Measurements from ENCODE around the gene PTPRD.

Gene PTPRD

GRCh38 chr9:10612641-10613398 is at the start of gene PTPRD:
PTPRD (minus strand) TSS chr9:10613002.
- peak; percentile 9 for DNase-seq

- DNase-seq = no peak
Observed at GRCh38 chr9:10661994-10662393, 49.2 kb upstream of the PTPRD start.

GRCh38 chr9:10661376-10661775 is 48.6 kb upstream of the PTPRD start:
- DNase-seq = no peak

- no peak for DNase-seq
Observed at GRCh38 chr9:10651012-10651411, 38.2 kb upstream of the PTPRD start.

- DNase-seq = no peak
Observed at GRCh38 chr9:10649076-10649475, 36.3 kb upstream of the PTPRD start.

GRCh38 chr9:10633785-10634184 is 21.0 kb upstream of the PTPRD start:
- no peak for DNase-seq

- DNase-seq = no peak
Observed at GRCh38 chr9:10614196-10614800, 1.5 kb upstream of the PTPRD start.

GRCh38 chr9:10613419-10613818 is 617 bp upstream of the PTPRD start:
- no peak for DNase-seq

GRCh38 chr9:10605388-10605787 is 7.4 kb downstream of the PTPRD start:
- DNase-seq = no peak

GRCh38 chr9:10604927-10605326 is 7.9 kb downstream of the PTPRD start:
- DNase-seq = no peak

- DNase-seq = no peak
Observed at GRCh38 chr9:10597801-10598200, 15.0 kb downstream of the PTPRD start.

- DNase-seq = no peak
Observed at GRCh38 chr9:10594482-10594881, 18.3 kb downstream of the PTPRD start.

GRCh38 chr9:10586407-10586806 is 26.4 kb downstream of the PTPRD start:
- no peak for DNase-seq

GRCh38 chr9:10571699-10572098 is 41.1 kb downstream of the PTPRD start:
- no peak for DNase-seq

- DNase-seq = peak; percentile 3
Observed at GRCh38 chr9:10566848-10567247, 46.0 kb downstream of the PTPRD start.

- DNase-seq = no peak
Observed at GRCh38 chr9:10562581-10563343, 50.0 kb downstream of the PTPRD start.

GRCh38 chr9:10548348-10548747 is 64.5 kb downstream of the PTPRD start:
- DNase-seq = no peak

- DNase-seq = no peak
Observed at GRCh38 chr9:10538073-10538472, 74.7 kb downstream of the PTPRD start.

- no peak for DNase-seq
Observed at GRCh38 chr9:10534850-10535249, 78.0 kb downstream of the PTPRD start.

GRCh38 chr9:10525972-10526371 is 86.8 kb downstream of the PTPRD start:
- no peak for DNase-seq

- DNase-seq = no peak
Observed at GRCh38 chr9:10523164-10523563, 89.6 kb downstream of the PTPRD start.

- DNase-seq = no peak
Observed at GRCh38 chr9:10512144-10512543, 100.7 kb downstream of the PTPRD start.

GRCh38 chr9:10488937-10489336 is 123.9 kb downstream of the PTPRD start:
- no peak for DNase-seq

GRCh38 chr9:10479172-10479571 is 133.6 kb downstream of the PTPRD start:
- no peak for DNase-seq
